ENCODE results near the gene MIPOL1.

DNA sequence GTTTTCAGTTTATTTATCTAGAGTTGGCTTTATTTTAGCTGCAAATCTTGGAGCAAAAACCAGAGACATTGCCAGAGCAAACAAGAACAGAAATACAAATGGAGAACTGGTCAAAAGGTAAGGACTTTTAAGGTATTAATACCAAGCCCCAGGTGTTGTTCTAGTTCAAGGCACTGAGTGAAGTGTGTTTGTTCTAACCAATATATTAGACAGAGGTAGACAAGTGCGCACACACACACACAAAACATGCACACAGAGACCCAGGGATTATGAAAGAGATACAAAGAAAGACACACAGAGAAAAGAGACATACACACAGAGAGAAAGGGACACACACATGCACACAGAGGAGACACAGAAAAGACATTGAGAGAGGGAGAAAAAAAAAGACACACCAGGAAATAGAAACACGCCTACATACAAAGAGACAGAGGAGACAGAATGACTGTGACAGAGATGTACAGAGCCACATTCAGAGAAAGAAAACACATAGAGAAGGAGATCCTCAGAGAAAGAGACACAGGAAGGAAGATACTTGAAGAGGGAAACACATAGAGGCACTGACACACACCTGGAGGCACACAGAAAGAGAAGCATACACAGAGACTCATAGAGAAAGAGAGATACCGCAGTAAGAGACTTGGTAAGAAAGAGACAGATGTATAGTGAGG lies 50.2 kb downstream of the MIPOL1 start:
- TF ChIP-seq POLR2AphosphoS5 (IDR thresholded peaks at IDR 0.05; ENCODE audit: low read depth) = no peak
- TF ChIP-seq, protein P1, sequence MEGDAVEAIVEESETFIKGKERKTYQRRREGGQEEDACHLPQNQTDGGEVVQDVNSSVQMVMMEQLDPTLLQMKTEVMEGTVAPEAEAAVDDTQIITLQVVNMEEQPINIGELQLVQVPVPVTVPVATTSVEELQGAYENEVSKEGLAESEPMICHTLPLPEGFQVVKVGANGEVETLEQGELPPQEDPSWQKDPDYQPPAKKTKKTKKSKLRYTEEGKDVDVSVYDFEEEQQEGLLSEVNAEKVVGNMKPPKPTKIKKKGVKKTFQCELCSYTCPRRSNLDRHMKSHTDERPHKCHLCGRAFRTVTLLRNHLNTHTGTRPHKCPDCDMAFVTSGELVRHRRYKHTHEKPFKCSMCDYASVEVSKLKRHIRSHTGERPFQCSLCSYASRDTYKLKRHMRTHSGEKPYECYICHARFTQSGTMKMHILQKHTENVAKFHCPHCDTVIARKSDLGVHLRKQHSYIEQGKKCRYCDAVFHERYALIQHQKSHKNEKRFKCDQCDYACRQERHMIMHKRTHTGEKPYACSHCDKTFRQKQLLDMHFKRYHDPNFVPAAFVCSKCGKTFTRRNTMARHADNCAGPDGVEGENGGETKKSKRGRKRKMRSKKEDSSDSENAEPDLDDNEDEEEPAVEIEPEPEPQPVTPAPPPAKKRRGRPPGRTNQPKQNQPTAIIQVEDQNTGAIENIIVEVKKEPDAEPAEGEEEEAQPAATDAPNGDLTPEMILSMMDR (conservative IDR thresholded peaks at IDR 0.05; ENCODE audit: low read depth in 2 of 2) = no peak
- no peak for TF ChIP-seq EZH2 (IDR thresholded peaks at IDR 0.05; ENCODE audit: low read depth, unreplicated experiment)
- TF ChIP-seq EZH2phosphoT487 (IDR thresholded peaks at IDR 0.05; ENCODE audit: unreplicated experiment) = no peak
- no peak for TF ChIP-seq JUNB (IDR thresholded peaks at IDR 0.05; ENCODE audit: unreplicated experiment)
- TF ChIP-seq, protein P2, sequence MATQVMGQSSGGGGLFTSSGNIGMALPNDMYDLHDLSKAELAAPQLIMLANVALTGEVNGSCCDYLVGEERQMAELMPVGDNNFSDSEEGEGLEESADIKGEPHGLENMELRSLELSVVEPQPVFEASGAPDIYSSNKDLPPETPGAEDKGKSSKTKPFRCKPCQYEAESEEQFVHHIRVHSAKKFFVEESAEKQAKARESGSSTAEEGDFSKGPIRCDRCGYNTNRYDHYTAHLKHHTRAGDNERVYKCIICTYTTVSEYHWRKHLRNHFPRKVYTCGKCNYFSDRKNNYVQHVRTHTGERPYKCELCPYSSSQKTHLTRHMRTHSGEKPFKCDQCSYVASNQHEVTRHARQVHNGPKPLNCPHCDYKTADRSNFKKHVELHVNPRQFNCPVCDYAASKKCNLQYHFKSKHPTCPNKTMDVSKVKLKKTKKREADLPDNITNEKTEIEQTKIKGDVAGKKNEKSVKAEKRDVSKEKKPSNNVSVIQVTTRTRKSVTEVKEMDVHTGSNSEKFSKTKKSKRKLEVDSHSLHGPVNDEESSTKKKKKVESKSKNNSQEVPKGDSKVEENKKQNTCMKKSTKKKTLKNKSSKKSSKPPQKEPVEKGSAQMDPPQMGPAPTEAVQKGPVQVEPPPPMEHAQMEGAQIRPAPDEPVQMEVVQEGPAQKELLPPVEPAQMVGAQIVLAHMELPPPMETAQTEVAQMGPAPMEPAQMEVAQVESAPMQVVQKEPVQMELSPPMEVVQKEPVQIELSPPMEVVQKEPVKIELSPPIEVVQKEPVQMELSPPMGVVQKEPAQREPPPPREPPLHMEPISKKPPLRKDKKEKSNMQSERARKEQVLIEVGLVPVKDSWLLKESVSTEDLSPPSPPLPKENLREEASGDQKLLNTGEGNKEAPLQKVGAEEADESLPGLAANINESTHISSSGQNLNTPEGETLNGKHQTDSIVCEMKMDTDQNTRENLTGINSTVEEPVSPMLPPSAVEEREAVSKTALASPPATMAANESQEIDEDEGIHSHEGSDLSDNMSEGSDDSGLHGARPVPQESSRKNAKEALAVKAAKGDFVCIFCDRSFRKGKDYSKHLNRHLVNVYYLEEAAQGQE (IDR thresholded peaks at IDR 0.05; ENCODE audit: unreplicated experiment) = no peak
- no peak for TF ChIP-seq ZNF331 (CRISPR knock-in tag; IDR thresholded peaks at IDR 0.05; ENCODE audit: low read depth)
- TF ChIP-seq NANOG (IDR thresholded peaks at IDR 0.05; ENCODE audit: borderline replicate concordance) = no peak

All from GM23338 (cell line).